Endothelial cell of umbilical vein (primary cell): ENCODE results near the gene STARD9. TPM values are rescaled to one million over a fixed set of nuclear protein-coding genes. Genes with fewer than 3 reads are reported as not detected.

Source experiments
- BruUV-seq: library from RNA; stranded (reverse); fragments of 400-500 nt; replicated peaks from 2 replicates; lab custom pipeline; 2021; lab: Mats Ljungman, UMichigan
- CTCF ChIA-PET: fragments of 300-600, 350-600 bp; sonication (Branson Sonifier 250); formaldehyde crosslinking; loops from one replicate; lab custom pipeline; 2021; ENCODE audit warnings: antibody characterized with exemption, inconsistent platforms; lab: Charles Lee
- POLR2A ChIA-PET: fragments of 300-600, 350-600 bp; sonication (Branson Sonifier 250); formaldehyde crosslinking; loops from one replicate; lab custom pipeline; 2021; ENCODE audit warnings: antibody characterized with exemption, inconsistent platforms; lab: Charles Lee
- DNase-seq: peaks from one replicate; pipeline ENCODE4 v3.0.0-alpha.2; 2011; ENCODE audit warnings: low read depth, low spot score
- FAIRE-seq: peaks from 2 replicates; lab custom pipeline; 2011; peaks lifted over from hg19 to GRCh38; lab: Jason Lieb, UNC
- H2AFZ ChIP-seq: 2 replicates; pipeline ENCODE4 v1.6.0; 2012; ENCODE audit warnings: low read depth, low read length, control low read depth, inconsistent platforms
- H3K27ac ChIP-seq: 2 replicates; pipeline ENCODE4 v1.5.1; 2011; ENCODE audit warnings: low read depth, mild to moderate bottlenecking, control low read depth, low read length, moderate library complexity; ENCODE audit not compliant: insufficient read depth
- H3K27me3 ChIP-seq, 2 experiments: 2 replicates each; pipeline versions ENCODE4 v1.6.0 to v1.6.1; 2011; ENCODE audit warnings: low read length in 2 of 2, mixed read lengths in 1 of 2; ENCODE audit not compliant: control insufficient read depth in 2 of 2, insufficient read depth in 2 of 2
- H3K36me3 ChIP-seq, 2 experiments: 2 replicates in 1 of 2; 3 replicates in 1 of 2; pipeline ENCODE4 v1.5.1; 2011; ENCODE audit warnings: low read length in 2 of 2, mild to moderate bottlenecking in 1 of 2, moderate library complexity in 1 of 2; ENCODE audit not compliant: control insufficient read depth in 2 of 2, insufficient read depth in 2 of 2; ENCODE audit errors: extremely low read depth in 1 of 2
- H3K4me1 ChIP-seq: 3 replicates; pipeline ENCODE4 v1.5.1; 2011; ENCODE audit warnings: mild to moderate bottlenecking, low read length; ENCODE audit not compliant: control insufficient read depth, insufficient read depth; ENCODE audit errors: extremely low read depth
- H3K4me2 ChIP-seq: 2 replicates; pipeline ENCODE4 v1.6.1; 2011; ENCODE audit warnings: low read length, control low read depth, mixed read lengths; ENCODE audit not compliant: insufficient read depth
- H3K4me3 ChIP-seq, 3 experiments: fragments of 200-600 bp in 1 of 3; sonication (generic), shearing (Covaris generic) in 1 of 3; replicated peaks in 1 of 3; 2 replicates each; pipeline ENCODE4 v1.5.1; 2011 to 2016; ENCODE audit warnings: control low read depth in 3 of 3, low read length in 3 of 3, mild to moderate bottlenecking in 2 of 3, inconsistent platforms in 1 of 3, low read depth in 1 of 3, moderate library complexity in 1 of 3; ENCODE audit not compliant: insufficient read depth in 1 of 3
- H3K79me2 ChIP-seq: 2 replicates; pipeline ENCODE4 v1.6.0; 2012; ENCODE audit warnings: low read length, inconsistent platforms; ENCODE audit not compliant: control insufficient read depth, insufficient read depth
- H3K9ac ChIP-seq: replicated peaks from 2 replicates; pipeline ENCODE3; 2011; ENCODE audit warnings: low read length, control low read depth; ENCODE audit not compliant: insufficient read depth; ENCODE audit errors: extremely low read depth
- H3K9me1 ChIP-seq: replicated peaks from 3 replicates; pipeline ENCODE4 v1.6.0; 2011; ENCODE audit warnings: mild to moderate bottlenecking, low read length; ENCODE audit not compliant: control insufficient read depth, insufficient read depth; ENCODE audit errors: extremely low read depth
- H3K9me3 ChIP-seq: replicated peaks from 2 replicates; pipeline ENCODE4 v1.5.1; 2012; ENCODE audit warnings: low read length, inconsistent platforms; ENCODE audit not compliant: control insufficient read depth, insufficient read depth
- H4K20me1 ChIP-seq: replicated peaks from 2 replicates; pipeline ENCODE3; 2011; ENCODE audit warnings: mild to moderate bottlenecking, low read length; ENCODE audit not compliant: control insufficient read depth, insufficient read depth; ENCODE audit errors: extremely low read depth
- CTCF ChIP-seq, 2 donors: IDR thresholded peaks; 1 replicate in 1 of 2; 2 replicates in 1 of 2; pipeline ENCODE4 v1.5.1; 2011; ENCODE audit warnings: low read length in 2 of 2, mild to moderate bottlenecking in 2 of 2, moderate library complexity in 2 of 2, control low read depth in 1 of 2, inconsistent platforms in 1 of 2, low read depth in 1 of 2; ENCODE audit not compliant: insufficient read depth in 1 of 2; ENCODE audit errors: extremely low read depth in 1 of 2
- EZH2 ChIP-seq: IDR thresholded peaks from 2 replicates; pipeline ENCODE4 v1.6.1; 2012; ENCODE audit warnings: borderline replicate concordance, low read depth, mild to moderate bottlenecking, moderate library complexity, low read length, inconsistent platforms; ENCODE audit not compliant: severe bottlenecking
- FOS ChIP-seq: IDR thresholded peaks from 2 replicates; pipeline ENCODE4 v1.6.1; 2011; ENCODE audit warnings: mild to moderate bottlenecking, low read length, moderate library complexity, borderline replicate concordance; ENCODE audit not compliant: insufficient read depth
- GATA2 ChIP-seq: IDR thresholded peaks from 2 replicates; pipeline ENCODE4 v1.7.0; 2011; ENCODE audit warnings: low read depth, mild to moderate bottlenecking, moderate library complexity, mixed read lengths, low read length; ENCODE audit not compliant: insufficient read length, insufficient read depth
- JUN ChIP-seq: IDR thresholded peaks from 2 replicates; pipeline ENCODE4 v1.6.1; 2011; ENCODE audit warnings: borderline replicate concordance, low read depth; ENCODE audit not compliant: insufficient read length, insufficient read depth
- MAX ChIP-seq: IDR thresholded peaks from 2 replicates; pipeline ENCODE4 v1.6.1; 2011; ENCODE audit not compliant: insufficient read depth, insufficient read length
- MYC ChIP-seq: IDR thresholded peaks from one replicate; pipeline ENCODE4 v1.6.1; 2011; ENCODE audit warnings: mild to moderate bottlenecking, low read depth, low read length
- POLR2A ChIP-seq: IDR thresholded peaks from 2 replicates; pipeline ENCODE4 v1.6.1; 2012; ENCODE audit warnings: low read depth, mild to moderate bottlenecking, control low read depth, low read length
- POLR2AphosphoS5 ChIP-seq: IDR thresholded peaks from 2 replicates; pipeline ENCODE4 v1.6.1; 2012; ENCODE audit warnings: low read depth, mild to moderate bottlenecking, control low read depth, low read length, moderate library complexity; ENCODE audit not compliant: insufficient read depth
- dilution Hi-C: fragments of 300-500 bp; cut with MboI; formaldehyde crosslinking; loops from one replicate; pipeline ENCODE4 v1.15.0; 2019; ENCODE audit warnings: low sequenced_read_pairs; ENCODE audit not compliant: extremely low pct_ligation_motif_present
- intact Hi-C: fragments of 100-400 bp; cut with micrococcal nuclease; formaldehyde crosslinking; loops from one replicate; pipeline ENCODE4 v1.10.0; 2022
- polyA plus RNA-seq, 4 experiments: library from polyadenylated mRNA; depleted of rRNA in 3 of 4; stranded (reverse) in 3 of 4; unstranded in 1 of 4; fragments of >200 nt; gene quantifications; 2 replicates each; pipeline versions ENCODE4 v1.2.1 to v1.2.3, GENCODE V29; 2011 to 2012; ENCODE audit warnings: missing spikeins in 1 of 4
- total RNA-seq: library from RNA; stranded (reverse); gene quantifications from 2 replicates; pipeline ENCODE4 v1.2.3, GENCODE V29; 2021

The STARD9 gene
- total and polyA plus RNA-seq, 2 donors (not counting 3 experiments of a cell fraction or from before 2014, with no cell fraction given), result 4.6 to 17.5 TPM

DNA sequence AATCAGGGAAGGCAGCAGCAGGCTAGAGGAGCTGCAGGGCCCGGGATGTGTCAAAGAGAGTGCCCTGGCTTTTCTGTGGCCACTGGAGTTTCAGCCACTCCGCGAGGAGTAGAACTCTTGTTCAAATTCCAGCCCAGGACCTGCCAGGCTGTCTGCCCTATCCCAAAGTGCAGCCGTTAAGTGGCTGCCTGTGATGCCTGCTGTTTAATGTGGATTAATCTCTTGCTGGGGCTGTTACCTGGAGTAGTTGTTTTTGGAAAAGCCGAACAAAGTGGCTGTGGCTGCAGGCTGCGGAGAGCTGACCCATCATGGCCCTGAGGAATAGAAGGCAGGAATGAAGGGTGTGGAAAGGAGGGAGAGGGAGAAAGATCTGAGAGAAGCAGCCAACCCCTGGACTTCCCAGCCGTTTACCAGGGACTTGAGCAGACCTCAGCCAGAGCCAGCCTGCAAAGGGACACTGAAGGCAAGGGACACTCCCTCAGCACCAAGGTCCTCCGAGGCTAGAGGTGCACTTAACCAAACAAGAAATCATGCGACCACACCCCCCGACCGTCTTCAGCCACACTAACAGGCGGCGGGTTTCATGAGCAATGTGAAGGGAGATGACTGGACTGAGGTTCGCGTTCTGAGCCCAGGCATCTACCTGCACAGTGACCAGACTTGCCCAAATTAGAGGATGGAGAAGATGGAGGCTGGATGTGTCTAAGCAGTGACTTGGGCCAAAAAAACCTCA lies 156.9 kb downstream of the STARD9 start:
- Histone ChIP-seq H3K36me3 (peaks cover 13 to 58% of the 10 kb centered on the region in 2 experiments), H3K4me2 (no peak overlapping the region), H3K9me1 (no peaks in the 10 kb centered on the region), H2AFZ (no peak overlapping the region), H3K27ac (no peak overlapping the region), H3K79me2 (peaks cover 9% of the 10 kb centered on the region), H3K9ac (no peak overlapping the region), H3K4me1 (peaks cover 7% of the 10 kb centered on the region), H3K4me3 (no peak overlapping the region), H4K20me1 (no peaks in the 10 kb centered on the region), H3K9me3 (no peaks in the 10 kb centered on the region), H3K27me3 (no peaks in the 10 kb centered on the region)
- POLR2A ChIA-PET, result no interaction called here
- TF ChIP-seq FOS, result no peak
- TF ChIP-seq EZH2, result no peak
- TF ChIP-seq JUN, result no peak
- no peak for TF ChIP-seq GATA2
- no peak for TF ChIP-seq POLR2A
- TF ChIP-seq MYC, result no peak
- TF ChIP-seq MAX, result no peak
- TF ChIP-seq CTCF (IDR thresholded peaks at IDR 0.05; ENCODE audit: extremely low read depth in 1 of 2, insufficient read depth in 1 of 2, low read depth in 1 of 2, low read length in 2 of 2), result no peak
- TF ChIP-seq POLR2AphosphoS5, result no peak
- intact Hi-C loops (no loop called here), dilution Hi-C loops (no loop called here)
- FAIRE-seq (no peak), DNase-seq (no peak)
- no TSS peak for BruUV-seq
- CTCF ChIA-PET, result interaction anchor here (2.4 to 5.5 kb wide), 2 partner anchors 10 to 194 kb away, joined by 8 to 30 read pairs; no protein-coding TSS in a partner anchor
